HG02870 (cell line): ENCODE measurements around the gene TMEM158.

Experiments
- ATAC-seq: cut with Tn5 transposase; IDR thresholded peaks from one replicate; pipeline ENCODE4 v1.9.1; 2021; ENCODE audit warnings: mild to moderate bottlenecking, moderate library complexity; ENCODE audit not compliant: unreplicated experiment

Gene TMEM158

DNA sequence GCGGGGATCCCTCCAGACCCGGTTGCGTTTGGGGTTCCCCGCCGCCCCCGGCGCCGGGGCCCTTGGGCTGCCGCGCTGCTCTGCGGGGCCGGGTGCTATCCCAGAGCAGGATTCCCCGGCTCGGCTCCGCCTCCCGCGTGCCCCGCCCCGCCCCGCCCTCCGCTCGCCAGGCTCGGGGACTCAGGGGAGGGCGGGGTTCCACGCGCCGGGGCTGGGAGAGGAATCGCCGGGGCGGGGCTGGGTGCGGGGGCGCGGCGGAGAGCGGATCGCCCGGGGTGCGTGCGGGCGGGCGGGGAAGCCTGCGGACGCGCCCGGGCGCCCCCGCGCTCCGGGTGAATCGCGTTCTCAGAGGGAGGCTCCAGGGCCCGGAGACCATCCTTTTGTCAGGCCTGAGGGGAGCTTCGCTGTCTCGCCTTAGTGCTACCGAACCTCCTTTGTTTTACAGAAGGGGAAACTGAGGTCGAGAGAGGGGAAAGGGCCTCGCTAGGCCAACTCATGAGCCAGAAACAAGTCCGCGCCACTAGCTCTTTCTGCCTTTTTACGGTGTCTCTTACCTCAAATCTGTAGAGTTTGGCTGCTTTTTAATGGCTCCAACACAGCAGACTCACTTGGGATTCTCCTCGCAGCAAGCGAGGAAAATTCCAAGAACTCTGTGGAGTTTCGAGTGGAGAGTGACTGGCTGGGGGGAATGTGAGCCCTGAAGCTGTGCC, at the start of gene TMEM158:
TMEM158 (minus strand) TSS at position 82 of the 710 bp plus-strand sequence. CDS start 260 bp downstream, outside the sequence.
- ATAC-seq, result no peak

GRCh38 chr3:45275006-45275704, 49.1 kb upstream of the TMEM158 start:
- ATAC-seq, result no peak

- no peak for ATAC-seq
These were observed 47.8 kb upstream of the TMEM158 start for GRCh38 chr3:45273681-45274515.

DNA sequence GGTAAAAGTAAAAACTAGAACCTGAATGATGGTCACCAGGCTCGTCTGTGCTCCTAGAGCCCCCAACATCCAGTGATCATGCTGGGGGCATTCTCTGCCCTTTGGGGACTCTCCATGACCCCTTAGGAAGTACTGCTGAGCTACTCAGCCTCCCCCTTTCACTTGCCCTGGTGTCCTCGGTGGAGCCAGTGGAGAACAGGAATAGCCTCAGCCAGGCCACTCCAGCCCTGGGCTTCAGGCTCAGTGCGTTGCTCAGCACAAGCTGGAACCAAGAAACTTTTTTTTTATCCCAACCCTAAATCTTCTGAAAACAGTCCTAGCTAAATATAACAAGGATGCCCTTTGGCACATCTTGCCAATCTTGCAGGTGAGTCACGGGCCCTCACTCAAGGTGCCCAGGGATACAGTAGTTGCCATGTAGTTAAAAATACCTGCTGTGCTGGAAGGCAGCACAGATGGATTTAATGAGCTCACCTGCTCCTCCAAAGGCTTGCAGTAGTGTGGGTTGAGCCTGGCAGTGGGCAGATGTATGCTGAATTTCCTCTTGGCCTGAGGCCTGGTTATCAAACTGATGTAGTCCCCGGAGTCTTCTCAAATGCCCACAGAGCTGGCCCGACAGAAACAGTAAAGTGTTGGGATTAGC, 46.9 kb upstream of the TMEM158 start:
- no peak for ATAC-seq

DNA sequence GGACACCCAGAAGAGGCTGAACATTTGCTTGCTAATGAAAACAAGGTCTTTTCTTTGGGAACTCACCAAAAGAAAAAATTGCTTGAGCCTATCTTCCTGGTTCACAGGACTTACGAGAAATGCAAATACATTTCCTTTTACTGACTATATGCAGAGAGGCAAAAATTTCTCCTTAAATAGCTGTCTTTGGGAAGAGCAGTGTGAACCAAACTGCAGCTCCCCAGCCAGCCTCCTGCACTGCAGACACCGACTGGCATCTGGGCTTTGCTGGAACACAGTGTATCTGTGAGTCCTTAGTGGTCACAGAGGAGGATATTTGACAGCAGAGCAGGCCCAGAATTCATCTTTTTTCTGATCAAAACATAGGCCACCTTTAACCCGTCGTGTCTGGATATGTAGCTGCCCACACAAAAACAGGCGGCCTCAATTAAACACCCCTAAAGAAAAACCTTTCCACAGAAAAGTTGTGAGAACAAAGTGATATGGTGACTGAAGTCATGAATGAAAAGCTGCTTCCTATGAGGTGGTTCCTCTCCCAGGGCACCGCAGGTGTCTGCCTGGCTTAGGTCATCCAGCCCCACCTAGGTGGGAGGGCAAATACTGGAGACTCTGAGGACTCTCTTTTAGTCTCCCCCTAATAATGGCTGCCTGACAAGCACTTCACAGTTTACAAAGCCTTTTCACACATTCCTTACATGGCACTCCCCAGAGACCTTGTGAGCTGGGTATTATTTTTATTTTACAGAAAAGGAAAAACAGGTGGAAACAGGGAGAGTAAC, 46.1 kb upstream of the TMEM158 start:
- ATAC-seq, result no peak

- ATAC-seq, result no peak
These were observed 43.9 kb upstream of the TMEM158 start for GRCh38 chr3:45269952-45270351.

- ATAC-seq, result no peak
These were observed 41.0 kb upstream of the TMEM158 start for GRCh38 chr3:45267097-45267496.

DNA sequence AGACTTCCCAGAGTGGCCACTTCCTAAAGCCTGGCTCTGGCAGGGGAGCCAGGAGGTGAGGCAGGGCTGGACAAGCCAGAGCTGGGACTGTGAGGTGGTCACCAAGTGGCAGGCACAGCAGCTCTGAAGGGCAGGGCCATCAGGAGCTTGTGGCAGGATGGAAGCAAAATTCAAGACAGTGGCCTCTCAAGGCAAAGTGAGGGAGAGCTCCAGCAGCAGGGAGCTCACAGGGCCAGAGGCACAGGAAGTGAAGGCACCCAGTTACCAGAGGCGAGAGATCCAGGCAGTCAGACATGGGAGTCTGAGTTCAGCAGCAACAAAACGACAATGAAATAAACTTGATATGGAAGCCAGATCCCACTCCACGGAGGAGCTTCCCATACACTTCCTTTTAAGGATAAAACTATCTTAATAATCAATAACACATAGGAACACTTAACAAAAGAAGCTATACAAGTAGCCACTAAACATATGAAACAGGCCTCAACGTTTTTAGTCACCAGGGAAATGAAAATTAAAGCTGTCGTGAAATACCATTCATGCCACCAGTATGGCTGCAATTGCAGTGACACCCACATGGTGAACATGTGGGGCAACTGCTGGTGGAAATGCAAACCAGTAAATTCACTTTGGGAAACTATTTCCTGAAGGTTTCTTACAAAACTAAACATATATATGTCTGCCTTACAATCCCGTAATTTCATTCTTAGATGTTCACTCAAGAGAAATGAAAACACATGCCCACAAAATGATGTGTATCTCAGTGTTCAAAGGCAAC, 35.4 kb upstream of the TMEM158 start:
- no peak for ATAC-seq

GRCh38 chr3:45259133-45259532, 33.0 kb upstream of the TMEM158 start:
- ATAC-seq, result no peak

GRCh38 chr3:45258317-45258716, 32.2 kb upstream of the TMEM158 start:
- no peak for ATAC-seq

GRCh38 chr3:45253316-45253715, 27.2 kb upstream of the TMEM158 start:
- ATAC-seq, result no peak

- no peak for ATAC-seq
These were observed 26.7 kb upstream of the TMEM158 start for GRCh38 chr3:45252826-45253225.

- ATAC-seq, result no peak
These were observed 23.3 kb upstream of the TMEM158 start for GRCh38 chr3:45249391-45249790.

GRCh38 chr3:45246241-45246640, 20.2 kb upstream of the TMEM158 start:
- ATAC-seq, result no peak

DNA sequence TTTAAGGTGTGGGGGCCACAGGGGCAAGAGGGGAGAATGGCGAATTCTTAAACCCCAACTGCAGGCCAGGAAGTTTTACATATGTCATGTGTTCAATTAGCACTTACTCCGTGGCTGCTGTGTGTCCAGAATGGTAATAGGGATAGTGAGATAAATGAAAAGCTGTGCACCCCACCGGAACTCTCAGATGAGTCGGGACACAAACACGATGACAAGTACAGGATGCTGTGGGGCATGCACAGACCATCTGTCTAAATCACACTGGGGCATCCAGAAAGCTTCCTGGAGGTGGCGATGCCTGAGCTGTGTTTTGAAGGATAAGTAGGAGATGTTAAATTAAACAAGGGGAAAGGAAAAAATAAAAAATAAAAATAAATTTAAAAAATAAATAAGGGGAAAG, 18.3 kb upstream of the TMEM158 start:
- ATAC-seq, result no peak

DNA sequence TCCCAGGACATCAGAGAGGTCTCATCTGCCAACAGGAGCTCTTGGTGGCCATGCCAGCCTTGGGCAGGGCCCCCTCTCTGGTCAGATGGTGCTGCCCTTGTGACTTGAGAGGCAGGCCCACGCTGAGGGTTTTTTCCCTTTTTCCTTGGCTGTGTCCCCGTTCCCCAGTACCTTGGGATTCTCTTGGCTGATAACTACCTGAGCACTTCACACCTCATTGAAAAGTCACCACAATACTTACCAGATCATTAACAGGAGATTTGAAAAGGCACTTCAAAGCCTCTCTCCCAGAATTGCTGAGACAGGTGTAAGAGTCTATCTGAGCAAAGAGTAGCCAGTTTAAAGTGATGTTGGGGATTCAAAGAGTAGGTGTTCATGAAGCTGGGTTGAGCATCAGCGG, 15.1 kb upstream of the TMEM158 start:
- ATAC-seq, result no peak

GRCh38 chr3:45240292-45240691, 14.2 kb upstream of the TMEM158 start:
- no peak for ATAC-seq

DNA sequence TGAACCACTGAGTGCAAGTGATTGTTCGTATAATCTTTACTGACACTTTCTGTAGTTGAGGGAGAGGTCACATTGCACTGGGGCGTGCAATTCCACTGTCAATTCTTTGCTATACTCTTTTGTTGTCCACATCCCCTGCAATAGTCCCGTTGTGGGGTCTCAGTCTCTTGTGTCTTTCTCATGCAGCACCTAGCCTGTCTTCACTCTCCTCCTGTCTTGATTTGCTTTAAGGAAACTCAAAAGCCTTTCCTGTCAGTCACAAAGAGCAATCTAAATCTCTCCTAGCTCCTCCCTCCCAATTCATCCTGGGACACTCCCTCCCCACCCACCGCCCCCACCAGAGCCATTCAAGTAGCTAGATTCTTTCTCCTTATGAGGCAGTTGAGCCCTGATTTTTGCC, 13.2 kb upstream of the TMEM158 start:
- no peak for ATAC-seq

DNA sequence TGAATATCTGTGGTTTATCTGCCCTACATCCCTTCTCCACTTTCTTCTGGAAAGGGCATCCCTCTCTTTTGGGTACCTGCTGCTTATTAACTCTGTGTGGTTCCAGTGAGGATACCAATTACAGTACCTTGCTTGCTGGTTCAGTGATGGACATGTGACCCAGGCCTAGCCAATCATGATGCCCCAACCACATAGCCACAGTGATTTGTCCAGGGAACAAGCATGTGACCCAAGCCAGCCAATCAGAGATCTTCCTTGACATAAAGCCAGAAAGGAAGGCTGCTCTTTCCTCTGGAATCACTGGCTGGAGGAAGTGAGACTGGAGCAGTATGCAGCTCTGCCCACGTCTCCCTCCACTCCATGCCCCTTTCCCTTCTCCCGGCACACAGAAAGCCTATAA, 10.9 kb upstream of the TMEM158 start:
- no peak for ATAC-seq

DNA sequence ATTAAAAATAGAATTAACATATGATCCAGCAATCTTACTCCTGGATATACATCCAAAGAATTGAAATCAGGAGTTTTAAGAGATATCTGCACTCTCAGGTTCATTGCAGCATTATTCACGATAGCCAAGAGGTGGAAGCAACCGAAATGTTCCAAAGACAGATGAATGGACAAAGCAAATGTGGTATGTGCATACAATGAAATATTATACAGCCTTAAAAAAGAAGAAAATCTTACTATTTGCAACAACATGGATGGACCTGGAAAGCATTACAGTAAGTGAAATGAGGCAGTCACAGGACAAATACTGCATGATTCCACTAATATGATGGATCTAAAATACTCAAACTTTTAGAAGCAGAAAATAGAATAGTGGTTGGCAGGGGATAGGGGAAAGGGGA, 9.3 kb upstream of the TMEM158 start:
- ATAC-seq, result no peak
